ENCODE results near the gene ELOVL5.

ELOVL5 gene

DNA sequence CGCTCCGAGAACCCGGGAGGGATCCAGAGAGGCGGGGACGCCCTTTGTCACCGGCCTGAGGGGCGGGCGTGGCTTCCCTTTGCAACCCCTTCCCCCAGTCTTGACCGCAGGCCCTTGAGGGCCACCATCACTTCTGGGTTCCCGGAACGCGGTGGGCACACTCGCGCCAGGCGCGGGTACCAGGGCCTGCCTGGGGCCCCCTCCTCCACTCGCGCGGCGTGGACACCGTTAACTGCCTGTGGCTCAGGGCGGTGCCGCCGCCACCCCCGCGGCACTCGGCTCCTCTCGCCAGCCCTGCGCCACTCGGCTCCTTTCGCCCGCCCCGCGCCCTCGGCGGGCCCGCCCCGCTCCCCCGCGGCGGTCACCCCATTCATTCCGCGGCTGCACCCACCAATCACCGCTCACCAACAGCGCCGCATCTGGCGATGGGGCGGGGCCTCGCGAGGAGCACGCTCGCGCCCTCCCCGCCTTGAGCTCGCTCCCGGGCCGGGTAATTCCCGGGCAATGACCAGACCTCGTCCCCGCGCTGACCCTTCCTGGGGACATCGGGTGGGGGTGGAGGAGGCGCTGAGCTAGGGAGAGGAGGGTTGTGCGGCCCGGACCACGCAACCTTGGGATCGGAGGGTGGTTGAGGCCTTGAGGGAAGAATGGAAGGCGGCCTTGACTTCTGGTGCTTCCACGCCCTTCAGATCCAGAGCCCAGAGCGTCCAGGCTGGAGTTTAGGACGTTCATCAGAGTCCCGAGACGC lies 10.5 kb upstream of the ELOVL5 start:
- no peaks in the 10 kb centered on the region for H3K36me3 ChIP-seq
- H3K27ac ChIP-seq: peak overlapping the region; percentile 92 to 97
- H3K9me3 ChIP-seq: no peaks in the 10 kb centered on the region
- intact Hi-C loops (cut with DNase I; ENCODE audit: low total_unique reads): no loop called here
- peak; percentile 95 to 98 for DNase-seq
- TF ChIP-seq CTCF (IDR thresholded peaks at IDR 0.05): no peak
- no peaks in the 10 kb centered on the region for H3K27me3 ChIP-seq
- H3K4me3 ChIP-seq: peak overlapping the region; percentile 61 to 82
- peaks cover 0 to 11% (median 4%) of the 10 kb centered on the region in 4 donors for H3K4me1 ChIP-seq

DNA sequence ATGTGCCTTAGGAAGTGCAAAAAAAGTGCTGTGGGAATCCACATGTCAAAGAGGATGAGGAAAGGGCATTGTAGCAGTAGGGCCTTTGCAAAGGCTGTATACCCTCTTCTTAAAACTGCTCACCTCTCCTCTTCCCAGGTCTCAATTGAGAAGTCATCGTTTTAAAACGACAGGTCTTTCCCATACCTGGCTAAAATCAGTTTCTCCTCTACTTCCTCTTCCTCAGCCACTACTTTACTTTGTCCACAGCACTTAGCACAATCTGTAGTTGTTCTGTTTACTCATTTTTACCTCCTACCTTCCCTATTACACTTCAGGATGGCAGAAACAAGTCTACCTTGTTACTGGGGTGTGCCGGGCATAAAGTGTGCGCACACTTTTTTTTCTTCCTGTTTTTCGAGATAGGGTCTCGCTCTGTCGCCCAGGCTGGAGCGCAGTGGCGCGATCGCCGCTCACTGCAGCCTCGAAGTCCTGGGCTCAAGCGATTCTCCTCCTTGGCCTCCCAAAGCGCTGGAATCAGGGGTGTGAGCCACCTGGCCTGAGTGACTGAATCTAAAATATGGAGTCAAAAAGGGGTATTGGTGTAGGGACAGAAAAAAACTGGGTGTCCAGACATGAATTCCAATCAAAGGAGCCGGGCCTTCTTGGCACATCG lies 9.8 kb upstream of the ELOVL5 start:
- H3K9me3 ChIP-seq: no peaks in the 10 kb centered on the region
- peak overlapping the region; percentile 92 to 97 for H3K27ac ChIP-seq
- H3K4me3 ChIP-seq: peak overlapping the region; percentile 61 to 82
- DNase-seq: no peak
- H3K36me3 ChIP-seq: no peaks in the 10 kb centered on the region
- H3K27me3 ChIP-seq: no peaks in the 10 kb centered on the region
- TF ChIP-seq CTCF (IDR thresholded peaks at IDR 0.05): no peak
- peaks cover 0 to 11% (median 4%) of the 10 kb centered on the region in 4 donors for H3K4me1 ChIP-seq
- intact Hi-C loops (cut with DNase I; ENCODE audit: low total_unique reads): no loop called here

- H3K4me3 ChIP-seq: no peak overlapping the region
- intact Hi-C loops (cut with DNase I; ENCODE audit: low total_unique reads): no loop called here
- peaks cover 0 to 11% (median 4%) of the 10 kb centered on the region in 4 donors for H3K4me1 ChIP-seq
These were observed 9.0 kb upstream of the ELOVL5 start for GRCh38 chr6:53357576-53358360.

DNA sequence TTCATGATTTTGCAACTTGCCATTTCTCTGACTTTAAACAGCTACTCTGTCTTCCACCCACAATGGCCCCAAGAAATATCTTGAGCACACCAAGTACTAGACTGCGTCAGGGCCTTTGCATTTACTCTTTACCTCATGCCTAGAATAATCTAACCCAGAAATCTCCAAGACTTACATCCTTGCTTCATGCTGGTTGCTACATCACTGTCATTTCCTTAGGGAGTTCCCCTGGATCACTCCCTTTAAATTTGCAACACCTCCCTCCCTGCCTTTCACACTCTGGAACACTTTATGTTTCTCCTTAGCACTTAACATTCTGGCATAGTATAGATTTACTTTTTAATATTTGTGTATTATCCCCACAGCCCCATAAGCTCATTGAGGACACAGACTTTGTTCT lies 4.9 kb upstream of the ELOVL5 start:
- no peak for DNase-seq
- Histone ChIP-seq H3K4me3 (no peak overlapping the region), H3K27ac (no peak overlapping the region), H3K9me3 (no peaks in the 10 kb centered on the region), H3K27me3 (no peaks in the 10 kb centered on the region), H3K4me1 (peaks cover 0 to 14% (median 4%) of the 10 kb centered on the region in 4 donors), H3K36me3 (no peaks in the 10 kb centered on the region)
- TF ChIP-seq CTCF (IDR thresholded peaks at IDR 0.05): no peak
- intact Hi-C loops (cut with DNase I; ENCODE audit: low total_unique reads): no loop called here

More at GRCh38 chr6:53357576-53358360, 9.0 kb upstream of the ELOVL5 start:
- Histone ChIP-seq H3K27ac (no peak overlapping the region), H3K36me3 (no peaks in the 10 kb centered on the region), H3K27me3 (no peaks in the 10 kb centered on the region), H3K9me3 (no peaks in the 10 kb centered on the region)
- DNase-seq: no peak
- no peak for TF ChIP-seq CTCF (IDR thresholded peaks at IDR 0.05)

DNA sequence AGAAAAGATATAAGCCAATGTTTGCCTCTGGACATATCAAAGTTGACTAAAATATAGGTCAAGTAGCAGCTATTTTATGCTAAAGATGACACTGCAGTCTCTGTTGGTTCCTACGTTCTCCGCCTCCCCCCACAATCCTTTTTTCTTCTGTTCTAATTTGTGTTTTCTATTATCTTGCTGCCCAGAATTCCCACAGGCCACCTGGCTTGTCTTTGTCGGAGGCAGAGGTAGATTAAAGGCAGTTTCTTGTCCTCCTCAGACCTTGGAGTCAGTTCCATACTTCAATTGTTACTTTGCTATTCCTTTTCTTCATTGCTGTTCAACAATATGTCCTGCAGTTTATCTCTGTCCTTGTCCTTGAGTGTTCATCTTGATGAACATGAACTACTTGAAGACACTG lies 3.6 kb upstream of the ELOVL5 start:
- intact Hi-C loops (cut with DNase I; ENCODE audit: low total_unique reads): no loop called here
- Histone ChIP-seq H3K27me3 (no peaks in the 10 kb centered on the region), H3K36me3 (no peaks in the 10 kb centered on the region), H3K27ac (no peak overlapping the region), H3K4me3 (no peak overlapping the region), H3K4me1 (peaks cover 0 to 13% (median 4%) of the 10 kb centered on the region in 4 donors), H3K9me3 (no peaks in the 10 kb centered on the region)
- no peak for DNase-seq
- TF ChIP-seq CTCF (IDR thresholded peaks at IDR 0.05): no peak

Data from tibial artery (tissue), 4 donors.